IMR-90 (cell line): ENCODE data around the gene CACNA2D1. TPM values are rescaled to one million over a fixed set of nuclear protein-coding genes. Genes with fewer than 3 reads are reported as not detected.

Source experiments
- ATAC-seq: fragments of 200-7000 bp; cut with Tn5 transposase; 2 replicates; pipeline ENCODE4 v1.9.1; 2020; ENCODE audit warnings: low read depth, mild to moderate bottlenecking, moderate library complexity
- BruUV-seq: library from RNA; stranded (reverse); fragments of 400-500 nt; replicated peaks from 2 replicates; lab custom pipeline; 2021; lab: Mats Ljungman, UMichigan
- CTCF ChIA-PET: fragments of 300-600 bp; formaldehyde crosslinking; extraction: SDS; loops from one replicate; lab custom pipeline; 2021; ENCODE audit warnings: antibody characterized with exemption; lab: Yijun Ruan, JAX
- POLR2A ChIA-PET: fragments of 300-600 bp; sonication (Branson Sonifier 250); formaldehyde crosslinking; loops from one replicate; lab custom pipeline; 2022; ENCODE audit warnings: antibody characterized with exemption; ENCODE audit not compliant: unreplicated experiment; lab: Charles Lee
- DNase-seq: peaks from one replicate; pipeline ENCODE4 v3.0.0; 2013
- H2AFZ ChIP-seq: replicated peaks from 2 replicates; pipeline ENCODE3; 2013; ENCODE audit warnings: low read length, mild to moderate bottlenecking; ENCODE audit not compliant: poor library complexity
- H2AK5ac ChIP-seq: 2 replicates; pipeline ENCODE4 v1.6.1; 2013; ENCODE audit warnings: low read depth, low read length, inconsistent platforms
- H2AK9ac ChIP-seq: replicated peaks from 2 replicates; pipeline ENCODE3; 2013; ENCODE audit warnings: mild to moderate bottlenecking, low read depth, low read length, moderate library complexity; ENCODE audit not compliant: poor library complexity
- H2BK120ac ChIP-seq: 2 replicates; pipeline ENCODE4 v1.6.1; 2013; ENCODE audit warnings: low read depth, low read length, inconsistent platforms
- H2BK15ac ChIP-seq: 3 replicates; pipeline ENCODE4 v1.6.1; 2013; ENCODE audit warnings: low read depth, low read length, inconsistent platforms
- H2BK20ac ChIP-seq: 2 replicates; pipeline ENCODE4 v1.6.1; 2013; ENCODE audit warnings: low read depth, mild to moderate bottlenecking, inconsistent platforms, low read length, moderate library complexity
- H2BK5ac ChIP-seq: 2 replicates; pipeline ENCODE4 v1.6.1; 2013; ENCODE audit warnings: mild to moderate bottlenecking, low read depth, low read length, inconsistent platforms; ENCODE audit not compliant: poor library complexity, severe bottlenecking
- H3K14ac ChIP-seq: replicated peaks from 2 replicates; pipeline ENCODE4 v1.6.1; 2013; ENCODE audit warnings: low read depth, low read length, inconsistent platforms
- H3K18ac ChIP-seq: 2 replicates; pipeline ENCODE4 v1.6.1; 2013; ENCODE audit warnings: low read depth, low read length, control low read depth
- H3K23ac ChIP-seq: 2 replicates; pipeline ENCODE4 v1.6.1; 2013; ENCODE audit warnings: low read depth, low read length, inconsistent platforms
- H3K27ac ChIP-seq: 2 replicates; pipeline ENCODE4 v1.5.1; 2013; ENCODE audit warnings: mild to moderate bottlenecking, control low read depth, low read length; ENCODE audit not compliant: insufficient read depth
- H3K27me3 ChIP-seq: 2 replicates; pipeline ENCODE4 v1.6.1; 2013; ENCODE audit warnings: low read length; ENCODE audit not compliant: control insufficient read depth, insufficient read depth
- H3K36me3 ChIP-seq: 2 replicates; pipeline ENCODE4 v1.6.1; 2013; ENCODE audit warnings: low read length, mixed read lengths; ENCODE audit not compliant: control insufficient read depth, insufficient read depth
- H3K4ac ChIP-seq: 2 replicates; pipeline ENCODE4 v1.6.1; 2013; ENCODE audit warnings: low read depth, low read length, inconsistent platforms
- H3K4me1 ChIP-seq: 2 replicates; pipeline ENCODE4 v1.6.1; 2013; ENCODE audit warnings: low read length, mixed read lengths; ENCODE audit not compliant: control insufficient read depth, insufficient read depth
- H3K4me2 ChIP-seq: 2 replicates; pipeline ENCODE4 v1.6.1; 2013; ENCODE audit warnings: low read depth, mild to moderate bottlenecking, control low read depth, low read length, moderate library complexity
- H3K4me3 ChIP-seq: 2 replicates; pipeline ENCODE4 v1.5.1; 2013; ENCODE audit warnings: low read depth, mild to moderate bottlenecking, control low read depth, low read length, moderate library complexity; ENCODE audit not compliant: insufficient read depth
- H3K56ac ChIP-seq: 2 replicates; pipeline ENCODE4 v1.6.1; 2013; ENCODE audit warnings: low read length, inconsistent platforms; ENCODE audit not compliant: insufficient read depth; ENCODE audit errors: extremely low read depth
- H3K79me1 ChIP-seq, 2 experiments: 2 replicates each; pipeline ENCODE4 v1.6.1; 2013; ENCODE audit warnings: low read length in 2 of 2, inconsistent platforms in 1 of 2, low read depth in 1 of 2
- H3K9ac ChIP-seq: 2 replicates; pipeline ENCODE4 v1.6.1; 2013; ENCODE audit warnings: low read depth, low read length, control low read depth
- H3K9me1 ChIP-seq: 2 replicates; pipeline ENCODE4 v1.6.1; 2013; ENCODE audit warnings: low read length, inconsistent platforms; ENCODE audit not compliant: insufficient read depth
- H3K9me3 ChIP-seq: 2 replicates; pipeline ENCODE4 v1.6.1; 2013; ENCODE audit warnings: low read length; ENCODE audit not compliant: control insufficient read depth, insufficient read depth
- H4K20me1 ChIP-seq: 2 replicates; pipeline ENCODE4 v1.6.1; 2013; ENCODE audit warnings: low read length, inconsistent platforms; ENCODE audit not compliant: insufficient read depth
- H4K5ac ChIP-seq: 2 replicates; pipeline ENCODE4 v1.6.1; 2013; ENCODE audit warnings: mild to moderate bottlenecking, low read depth, low read length, control low read depth
- H4K8ac ChIP-seq, 2 experiments: 2 replicates each; pipeline ENCODE4 v1.6.1; 2013; ENCODE audit warnings: low read depth in 2 of 2, low read length in 2 of 2, control low read depth in 1 of 2, inconsistent platforms in 1 of 2
- H4K91ac ChIP-seq: 2 replicates; pipeline ENCODE4 v1.6.1; 2013; ENCODE audit warnings: low read depth, low read length, inconsistent platforms; ENCODE audit not compliant: insufficient read depth
- MAFK ChIP-seq: IDR thresholded peaks from 2 replicates; pipeline ENCODE4 v1.6.1; 2012; ENCODE audit warnings: low read depth, low read length, improper control_type of control experiment
- MXI1 ChIP-seq: IDR thresholded peaks from 2 replicates; pipeline ENCODE4 v1.6.1; 2012; ENCODE audit warnings: low read depth, mild to moderate bottlenecking, low read length, moderate library complexity, borderline replicate concordance
- NFE2L2 ChIP-seq: fragments of 150-350 bp; IDR thresholded peaks from 2 replicates; pipeline ENCODE4 v1.6.1; 2016; ENCODE audit warnings: low read depth, mild to moderate bottlenecking, low read length
- POLR2A ChIP-seq: IDR thresholded peaks from 2 replicates; pipeline ENCODE4 v1.6.1; 2012; ENCODE audit warnings: mild to moderate bottlenecking, low read depth, low read length
- RFX5 ChIP-seq: IDR thresholded peaks from 2 replicates; pipeline ENCODE4 v1.8.0; 2012; ENCODE audit warnings: low read depth, mild to moderate bottlenecking, low read length, moderate library complexity
- SMC3 ChIP-seq: fragments of 150-350 bp; IDR thresholded peaks from 2 replicates; pipeline ENCODE4 v1.6.1; 2016; ENCODE audit warnings: low read depth, mild to moderate bottlenecking, antibody characterized with exemption, low read length, moderate library complexity
- WGBS, 2 experiments: methylation state at CpG; one replicate each; pipeline versions ENCODE4 v1.1.5 to v1.1.7; 2013; ENCODE audit warnings: missing lambda C conversion rate in 2 of 2; ENCODE audit not compliant: insufficient read length in 1 of 2; ENCODE audit errors: extremely low coverage in 2 of 2; 5-methylcytosine and 5-hydroxymethylcytosine counted together
- dilution Hi-C: fragments of 300-500 bp; cut with HindIII; formaldehyde crosslinking; loops from one replicate; pipeline ENCODE4 v1.14.3; 2018; ENCODE audit warnings: low sequenced_read_pairs; ENCODE audit not compliant: unreplicated experiment
- in situ Hi-C: fragments of 300-500 bp; cut with MboI; formaldehyde crosslinking; loops from 3 replicates; pipeline ENCODE4 v1.14.3; 2019; ENCODE audit warnings: low sequenced_read_pairs, inconsistent platforms, mixed read lengths
- intact Hi-C: fragments of 100-400 bp; cut with micrococcal nuclease; formaldehyde crosslinking; loops from 2 replicates; pipeline ENCODE4 v1.10.0; 2022
- polyA plus RNA-seq, 3 experiments: library from polyadenylated mRNA; depleted of rRNA; stranded (reverse); fragments of >200 nt; gene quantifications; 2 replicates each; pipeline ENCODE4 v1.2.3, GENCODE V29; 2012; ENCODE audit warnings: low replicate concordance in 1 of 3
- total RNA-seq: library from RNA; depleted of rRNA; stranded (reverse); fragments of >200 nt; gene quantifications from 2 replicates; pipeline ENCODE4 v1.2.3, GENCODE V29; 2012
- TF ChIP-seq, protein P1 (sequence below): fragments of 150-350 bp; IDR thresholded peaks from 2 replicates; pipeline ENCODE4 v1.6.1; 2017; ENCODE audit warnings: mild to moderate bottlenecking, antibody characterized with exemption, low read length, low read depth
- TF ChIP-seq, protein P2 (sequence below): conservative IDR thresholded peaks from 2 replicates; pipeline ENCODE4 v1.5.1; 2012; ENCODE audit warnings: mild to moderate bottlenecking, low read depth, low read length, improper control_type of control experiment
- TF ChIP-seq, protein P3 (sequence below): fragments of 150-350 bp; IDR thresholded peaks from 2 replicates; pipeline ENCODE4 v1.6.1; 2016; ENCODE audit warnings: low read depth, mild to moderate bottlenecking, low read length, moderate library complexity, borderline replicate concordance

CACNA2D1 gene
- total and polyA plus RNA-seq, 2 of the 4 experiments (the other 2 are of a cell fraction): 5.8 to 21.9 TPM

GRCh38 chr7:82029236-82029913 lies 414.2 kb downstream of the CACNA2D1 start (continued):
- no peak for TF ChIP-seq MXI1

DNA sequence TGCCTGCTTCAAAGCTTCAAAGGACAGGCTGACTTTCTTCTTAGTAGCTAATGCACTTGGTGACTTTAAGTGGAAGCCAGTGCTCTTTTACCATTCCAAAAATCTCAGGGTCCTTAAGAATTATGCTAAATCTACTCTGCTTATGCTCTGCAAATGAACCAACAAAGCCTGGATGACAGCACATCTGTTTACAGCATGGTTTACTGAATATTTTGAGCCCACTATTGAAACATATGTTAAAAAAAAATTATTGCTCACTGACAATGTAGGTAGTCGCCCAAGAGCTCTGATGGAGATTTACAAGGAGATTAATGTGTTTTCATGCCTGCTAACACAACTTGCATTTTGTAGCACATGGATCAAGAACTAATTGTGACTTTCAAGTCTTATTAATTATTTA lies 415.5 kb downstream of the CACNA2D1 start:
- H3K36me3 ChIP-seq: no peaks in the 10 kb centered on the region

More for the DNA sequence above, 415.5 kb downstream of the CACNA2D1 start:
- no CpG with 5 or more reads among the region's 1 CpG for WGBS, 2 experiments
- ChIA-PET CTCF (no interaction called here), POLR2A (no interaction called here)
- H3K4me2 ChIP-seq: no peak overlapping the region
- no peaks in the 10 kb centered on the region for H3K9me1 ChIP-seq
- no peak for DNase-seq
- H3K4ac ChIP-seq: no peak overlapping the region
- H4K8ac ChIP-seq: no peak overlapping the region
- dilution Hi-C loops (no loop called here), in situ Hi-C loops (loop anchor here (25.0 kb wide), 1 partner anchor 559 kb away; no protein-coding TSS in a partner anchor), intact Hi-C loops (no loop called here)
- H2AK5ac ChIP-seq: no peak overlapping the region
- no peak overlapping the region for H2BK20ac ChIP-seq
- H3K9me3 ChIP-seq: no peaks in the 10 kb centered on the region
- no peak overlapping the region for H2BK5ac ChIP-seq
- H3K4me3 ChIP-seq: no peak overlapping the region
- TF ChIP-seq, protein P1, sequence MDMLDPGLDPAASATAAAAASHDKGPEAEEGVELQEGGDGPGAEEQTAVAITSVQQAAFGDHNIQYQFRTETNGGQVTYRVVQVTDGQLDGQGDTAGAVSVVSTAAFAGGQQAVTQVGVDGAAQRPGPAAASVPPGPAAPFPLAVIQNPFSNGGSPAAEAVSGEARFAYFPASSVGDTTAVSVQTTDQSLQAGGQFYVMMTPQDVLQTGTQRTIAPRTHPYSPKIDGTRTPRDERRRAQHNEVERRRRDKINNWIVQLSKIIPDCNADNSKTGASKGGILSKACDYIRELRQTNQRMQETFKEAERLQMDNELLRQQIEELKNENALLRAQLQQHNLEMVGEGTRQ: no peak
- no peak for TF ChIP-seq RFX5
- TF ChIP-seq MAFK: no peak
- no peak for TF ChIP-seq POLR2A
- no peak for TF ChIP-seq SMC3
- TF ChIP-seq, protein P2, sequence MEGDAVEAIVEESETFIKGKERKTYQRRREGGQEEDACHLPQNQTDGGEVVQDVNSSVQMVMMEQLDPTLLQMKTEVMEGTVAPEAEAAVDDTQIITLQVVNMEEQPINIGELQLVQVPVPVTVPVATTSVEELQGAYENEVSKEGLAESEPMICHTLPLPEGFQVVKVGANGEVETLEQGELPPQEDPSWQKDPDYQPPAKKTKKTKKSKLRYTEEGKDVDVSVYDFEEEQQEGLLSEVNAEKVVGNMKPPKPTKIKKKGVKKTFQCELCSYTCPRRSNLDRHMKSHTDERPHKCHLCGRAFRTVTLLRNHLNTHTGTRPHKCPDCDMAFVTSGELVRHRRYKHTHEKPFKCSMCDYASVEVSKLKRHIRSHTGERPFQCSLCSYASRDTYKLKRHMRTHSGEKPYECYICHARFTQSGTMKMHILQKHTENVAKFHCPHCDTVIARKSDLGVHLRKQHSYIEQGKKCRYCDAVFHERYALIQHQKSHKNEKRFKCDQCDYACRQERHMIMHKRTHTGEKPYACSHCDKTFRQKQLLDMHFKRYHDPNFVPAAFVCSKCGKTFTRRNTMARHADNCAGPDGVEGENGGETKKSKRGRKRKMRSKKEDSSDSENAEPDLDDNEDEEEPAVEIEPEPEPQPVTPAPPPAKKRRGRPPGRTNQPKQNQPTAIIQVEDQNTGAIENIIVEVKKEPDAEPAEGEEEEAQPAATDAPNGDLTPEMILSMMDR: no peak
- TF ChIP-seq, protein P3, sequence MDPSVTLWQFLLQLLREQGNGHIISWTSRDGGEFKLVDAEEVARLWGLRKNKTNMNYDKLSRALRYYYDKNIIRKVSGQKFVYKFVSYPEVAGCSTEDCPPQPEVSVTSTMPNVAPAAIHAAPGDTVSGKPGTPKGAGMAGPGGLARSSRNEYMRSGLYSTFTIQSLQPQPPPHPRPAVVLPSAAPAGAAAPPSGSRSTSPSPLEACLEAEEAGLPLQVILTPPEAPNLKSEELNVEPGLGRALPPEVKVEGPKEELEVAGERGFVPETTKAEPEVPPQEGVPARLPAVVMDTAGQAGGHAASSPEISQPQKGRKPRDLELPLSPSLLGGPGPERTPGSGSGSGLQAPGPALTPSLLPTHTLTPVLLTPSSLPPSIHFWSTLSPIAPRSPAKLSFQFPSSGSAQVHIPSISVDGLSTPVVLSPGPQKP: no peak
- TF ChIP-seq NFE2L2: no peak
- no peak overlapping the region for H3K23ac ChIP-seq
- H3K14ac ChIP-seq: no peak overlapping the region
- H3K27ac ChIP-seq: no peak overlapping the region
- no peak overlapping the region for H2AFZ ChIP-seq
- no peaks in the 10 kb centered on the region for H4K20me1 ChIP-seq
- H2BK15ac ChIP-seq: no peak overlapping the region
- no peak overlapping the region for H4K5ac ChIP-seq
- H3K4me1 ChIP-seq: 0 out of 2 replicates have a peak, but pooled peaks cover 2% of the 10 kb centered on the region
- H3K79me1 ChIP-seq: no peaks in the 10 kb centered on the region
- no peak overlapping the region for H3K56ac ChIP-seq
- H3K27me3 ChIP-seq: no peaks in the 10 kb centered on the region
- no peak for ATAC-seq
- no peak overlapping the region for H2BK120ac ChIP-seq
- no peak overlapping the region for H4K91ac ChIP-seq
- H3K9ac ChIP-seq: no peak overlapping the region
- no TSS peak for BruUV-seq
- no peak overlapping the region for H3K18ac ChIP-seq
- no peak overlapping the region for H2AK9ac ChIP-seq
